ENCODE data around the gene NAV3. TPM values are rescaled to one million over a fixed set of nuclear protein-coding genes. Genes with fewer than 3 reads are reported as not detected.
A peak's percentile ranks its signal among the peaks of the same experiment; 100 is the strongest.

Gene NAV3
- total and polyA plus RNA-seq, 9 donors, result 10.5 to 63.9 (median 31.5) TPM

- 86 to 91% (median 86%) methylated on average over 2 of the region's 2 CpGs for WGBS, 3 donors
- DNase-seq, result no peak
- TF ChIP-seq POLR2A (IDR thresholded peaks at IDR 0.05) (no peak), EP300 (IDR thresholded peaks at IDR 0.05) (no peak)
- TF ChIP-seq, protein P1, sequence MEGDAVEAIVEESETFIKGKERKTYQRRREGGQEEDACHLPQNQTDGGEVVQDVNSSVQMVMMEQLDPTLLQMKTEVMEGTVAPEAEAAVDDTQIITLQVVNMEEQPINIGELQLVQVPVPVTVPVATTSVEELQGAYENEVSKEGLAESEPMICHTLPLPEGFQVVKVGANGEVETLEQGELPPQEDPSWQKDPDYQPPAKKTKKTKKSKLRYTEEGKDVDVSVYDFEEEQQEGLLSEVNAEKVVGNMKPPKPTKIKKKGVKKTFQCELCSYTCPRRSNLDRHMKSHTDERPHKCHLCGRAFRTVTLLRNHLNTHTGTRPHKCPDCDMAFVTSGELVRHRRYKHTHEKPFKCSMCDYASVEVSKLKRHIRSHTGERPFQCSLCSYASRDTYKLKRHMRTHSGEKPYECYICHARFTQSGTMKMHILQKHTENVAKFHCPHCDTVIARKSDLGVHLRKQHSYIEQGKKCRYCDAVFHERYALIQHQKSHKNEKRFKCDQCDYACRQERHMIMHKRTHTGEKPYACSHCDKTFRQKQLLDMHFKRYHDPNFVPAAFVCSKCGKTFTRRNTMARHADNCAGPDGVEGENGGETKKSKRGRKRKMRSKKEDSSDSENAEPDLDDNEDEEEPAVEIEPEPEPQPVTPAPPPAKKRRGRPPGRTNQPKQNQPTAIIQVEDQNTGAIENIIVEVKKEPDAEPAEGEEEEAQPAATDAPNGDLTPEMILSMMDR (IDR thresholded peaks at IDR 0.05), result no peak
- Histone ChIP-seq H3K4me3 (no peak overlapping the region), H3K4me1 (ENCODE audit: insufficient read depth) (peaks cover 1% of the 10 kb centered on the region), H3K27me3 (no peaks in the 10 kb centered on the region), H3K9me3 (no peaks in the 10 kb centered on the region), H3K27ac (no peak overlapping the region), H3K36me3 (no peaks in the 10 kb centered on the region)
- intact Hi-C loops (cut with DNase I), result loop anchor here (5.0 to 10.0 kb wide), 5 partner anchors 197 to 772 kb away; no protein-coding TSS in a partner anchor
Observed at GRCh38 chr12:77924703-77925102, 94.0 kb downstream of the NAV3 start.

DNA sequence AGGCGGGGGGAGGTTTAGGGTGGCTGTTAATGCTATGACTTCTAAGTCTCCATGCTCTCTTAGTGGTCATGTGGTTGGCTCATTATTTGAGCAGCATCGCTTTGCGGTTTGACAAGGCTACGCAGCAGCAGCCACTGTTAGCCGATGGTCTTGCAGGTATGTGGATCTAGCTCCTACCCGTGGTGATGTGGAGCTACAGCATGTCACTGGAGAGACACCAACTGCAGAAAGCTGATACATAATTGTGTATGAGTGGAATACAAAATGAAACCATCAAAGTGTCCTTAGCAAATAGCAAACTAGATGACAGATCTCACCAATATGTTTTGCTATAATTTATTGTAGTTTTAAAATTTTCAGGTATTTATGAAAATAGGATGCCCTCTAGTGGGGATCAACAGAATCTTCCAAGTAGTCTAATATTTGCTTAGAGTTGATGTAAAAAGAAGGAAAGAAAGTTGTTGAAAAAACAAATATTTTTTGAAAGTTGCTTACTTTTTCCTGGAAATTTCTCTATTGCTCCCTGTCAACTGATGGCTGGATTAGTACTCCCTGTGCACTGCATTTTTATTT, 94.9 kb downstream of the NAV3 start:
- H3K4me3 ChIP-seq, result no peak overlapping the region
- H3K27ac ChIP-seq, result no peak overlapping the region
- TF ChIP-seq POLR2A (IDR thresholded peaks at IDR 0.05), result no peak
- TF ChIP-seq, protein P1 (IDR thresholded peaks at IDR 0.05), result peak; percentile 77 to 99 (median 97)
- no peaks in the 10 kb centered on the region for H3K9me3 ChIP-seq
- H3K4me1 ChIP-seq (ENCODE audit: insufficient read depth), result peaks cover 1% of the 10 kb centered on the region
- no peaks in the 10 kb centered on the region for H3K27me3 ChIP-seq
- intact Hi-C loops (cut with DNase I), result loop anchor here (5.0 to 10.0 kb wide), 5 partner anchors 198 to 773 kb away; no protein-coding TSS in a partner anchor
- no peaks in the 10 kb centered on the region for H3K36me3 ChIP-seq
- DNase-seq, result peak; percentile 70 to 87 (median 75)
- WGBS, 3 donors, result 1 to 2% (median 1%) methylated on average over 6 of the region's 6 CpGs

GRCh38 chr12:77928078-77928477, 97.4 kb downstream of the NAV3 start:
- H3K36me3 ChIP-seq, result no peaks in the 10 kb centered on the region
- 93 to 97% (median 96%) methylated on average over 8 of the region's 8 CpGs for WGBS, 3 donors
- intact Hi-C loops (cut with DNase I), result loop anchor here (5.0 to 10.0 kb wide), 5 partner anchors 201 to 776 kb away; no protein-coding TSS in a partner anchor
- H3K27me3 ChIP-seq, result no peaks in the 10 kb centered on the region
- TF ChIP-seq, protein P1 (IDR thresholded peaks at IDR 0.05), result no peak
- no peaks in the 10 kb centered on the region for H3K4me1 ChIP-seq (ENCODE audit: insufficient read depth)
- H3K27ac ChIP-seq, result no peak overlapping the region
- H3K9me3 ChIP-seq, result no peaks in the 10 kb centered on the region
- H3K4me3 ChIP-seq, result no peak overlapping the region
- no peak for DNase-seq

- WGBS, 3 donors, result 94 to 99% (median 94%) methylated on average over 2 of the region's 2 CpGs
- intact Hi-C loops (cut with DNase I), result no loop called here
- H3K4me1 ChIP-seq (ENCODE audit: insufficient read depth), result no peaks in the 10 kb centered on the region
- H3K36me3 ChIP-seq, result no peaks in the 10 kb centered on the region
- no peaks in the 10 kb centered on the region for H3K27me3 ChIP-seq
- DNase-seq, result no peak
- H3K4me3 ChIP-seq, result no peak overlapping the region
- H3K9me3 ChIP-seq, result no peaks in the 10 kb centered on the region
- no peak for TF ChIP-seq EP300 (IDR thresholded peaks at IDR 0.05)
- TF ChIP-seq, protein P1 (IDR thresholded peaks at IDR 0.05), result no peak
- no peak for TF ChIP-seq POLR2A (IDR thresholded peaks at IDR 0.05)
- no peak overlapping the region for H3K27ac ChIP-seq
Observed at GRCh38 chr12:77932216-77932615, 101.5 kb downstream of the NAV3 start.
